GM19324 (cell line): Measurements from ENCODE around the gene COX10.
"Not testable (repeated sequence)": the region's sequence is repeated elsewhere in the genome, so short reads cannot be mapped to it uniquely, and the experiment has no call there.

Source experiments
- ATAC-seq: cut with Tn5 transposase; IDR thresholded peaks from one replicate; pipeline ENCODE4 v1.9.1; 2021; ENCODE audit warnings: mild to moderate bottlenecking, moderate library complexity; ENCODE audit not compliant: unreplicated experiment, low FRiP score

Gene COX10

DNA sequence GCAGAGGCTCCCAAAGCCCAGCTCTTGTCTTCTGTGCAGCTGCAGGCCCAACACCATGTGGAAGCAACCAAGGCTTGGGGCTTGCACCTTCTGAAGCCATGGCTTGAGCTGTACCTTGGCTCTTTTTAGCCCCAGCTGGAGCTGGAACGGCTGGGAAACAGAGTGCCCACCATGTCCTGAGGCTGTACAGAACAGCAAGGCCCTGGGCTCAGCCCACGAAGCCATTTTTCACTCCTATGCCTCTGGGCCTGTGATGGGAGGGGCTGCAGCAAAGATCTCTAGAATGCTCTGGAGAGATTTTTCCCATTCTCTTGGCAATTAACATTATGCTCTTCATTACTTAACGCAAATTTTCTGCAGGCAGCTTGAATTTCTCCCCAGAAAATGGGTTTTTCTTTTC is 99.3 kb downstream of the COX10 start:
- no peak for ATAC-seq

DNA sequence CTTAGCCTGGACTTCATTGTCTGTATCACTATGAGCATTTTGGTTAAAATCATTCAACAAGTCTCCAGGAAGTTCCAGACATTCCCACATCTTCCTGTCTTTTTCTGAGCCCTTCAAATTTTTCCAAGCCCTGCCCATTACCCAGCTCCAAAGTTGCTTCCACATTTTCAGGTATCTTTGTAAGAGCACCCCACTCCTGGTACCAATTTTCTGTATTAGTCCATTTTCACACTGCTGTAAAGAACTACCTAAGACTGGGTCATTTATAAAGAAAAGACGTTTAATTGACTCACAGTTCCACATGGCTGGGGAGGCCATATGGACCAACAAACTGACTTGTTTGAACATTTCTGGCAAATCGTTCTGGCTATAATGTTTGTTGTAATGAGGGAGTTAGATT is 100.0 kb downstream of the COX10 start:
- ATAC-seq: no peak

DNA sequence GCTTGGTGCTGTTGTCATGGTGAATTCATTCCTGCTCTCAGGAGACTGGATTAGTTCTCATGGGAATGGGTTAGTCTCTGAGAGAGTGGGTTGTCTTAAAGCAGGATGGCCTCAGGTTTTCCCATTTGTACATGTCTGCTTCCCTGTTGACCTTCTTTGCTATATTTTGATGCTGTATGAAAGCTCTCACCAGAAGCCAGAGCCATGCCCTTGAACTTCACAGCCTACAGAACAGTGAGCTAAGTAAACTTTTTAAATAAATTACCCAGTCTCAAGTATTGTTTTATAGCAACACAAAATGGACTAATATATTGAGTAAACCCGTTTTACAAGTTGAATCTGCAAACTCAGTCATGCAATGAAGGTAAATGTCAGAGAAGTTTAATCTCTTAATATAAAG is 100.6 kb downstream of the COX10 start:
- no peak for ATAC-seq

GRCh38 chr17:14176989-14177388 is 107.7 kb downstream of the COX10 start:
- ATAC-seq: not testable (repeated sequence)

- ATAC-seq: not testable (repeated sequence)
These were observed 108.5 kb downstream of the COX10 start for GRCh38 chr17:14177801-14178200.

DNA sequence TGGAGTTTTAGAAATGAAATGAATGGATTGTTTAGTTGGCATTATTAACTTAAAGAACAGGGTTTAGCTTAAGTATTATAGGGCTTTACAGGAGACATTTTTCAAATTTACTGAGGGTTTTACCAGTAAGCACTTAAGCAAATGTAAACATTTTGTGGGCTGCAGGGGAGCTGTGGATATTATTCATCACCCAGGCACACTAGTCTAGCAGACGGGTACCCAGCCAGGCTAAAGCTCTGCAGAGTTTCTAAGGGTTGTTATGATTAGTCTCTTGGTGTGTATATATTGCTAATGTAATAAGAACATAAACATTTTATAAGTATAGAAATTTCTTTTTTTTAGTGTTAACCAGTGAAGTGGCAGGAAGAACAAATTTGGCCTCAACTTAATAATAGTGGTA is 110.6 kb downstream of the COX10 start:
- ATAC-seq: not testable (repeated sequence)

DNA sequence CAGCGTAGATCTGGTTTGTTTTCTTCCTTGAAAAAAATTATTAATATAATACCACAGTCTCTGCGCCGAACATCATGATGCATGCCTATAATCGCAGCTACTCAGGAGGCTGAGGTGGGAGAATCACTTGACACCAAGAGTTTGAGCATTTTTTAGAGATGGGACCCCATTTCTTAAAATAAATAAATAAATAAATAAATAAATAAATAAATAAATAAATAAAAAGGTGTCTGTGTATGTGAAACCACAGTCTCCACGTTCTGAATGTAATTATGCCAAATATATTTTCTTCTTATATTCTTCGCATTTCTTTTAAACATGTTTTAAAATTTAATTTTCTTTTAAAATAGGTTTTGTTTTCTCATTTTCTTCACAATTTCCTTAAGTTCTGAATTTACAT is 112.8 kb downstream of the COX10 start:
- ATAC-seq: not testable (repeated sequence)

DNA sequence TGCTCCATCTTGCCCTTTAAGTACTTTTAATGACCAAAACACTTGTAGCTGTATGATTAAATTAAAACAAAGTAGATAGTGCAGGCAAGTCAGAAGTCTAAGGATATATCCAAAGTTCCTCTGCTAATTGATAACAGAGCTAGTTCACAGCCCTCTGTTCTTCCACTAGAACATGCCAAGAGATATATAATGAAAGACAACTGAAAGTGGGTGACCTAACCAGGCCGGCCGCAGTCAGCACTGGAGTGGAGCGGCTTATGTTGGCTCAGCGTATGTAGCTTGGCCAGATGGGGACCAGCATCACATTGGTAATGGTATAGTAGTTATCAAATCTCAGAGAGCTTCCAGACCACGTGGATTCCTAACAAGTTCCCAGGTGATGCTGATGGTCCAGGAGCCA is 115.2 kb downstream of the COX10 start:
- not testable (repeated sequence) for ATAC-seq

DNA sequence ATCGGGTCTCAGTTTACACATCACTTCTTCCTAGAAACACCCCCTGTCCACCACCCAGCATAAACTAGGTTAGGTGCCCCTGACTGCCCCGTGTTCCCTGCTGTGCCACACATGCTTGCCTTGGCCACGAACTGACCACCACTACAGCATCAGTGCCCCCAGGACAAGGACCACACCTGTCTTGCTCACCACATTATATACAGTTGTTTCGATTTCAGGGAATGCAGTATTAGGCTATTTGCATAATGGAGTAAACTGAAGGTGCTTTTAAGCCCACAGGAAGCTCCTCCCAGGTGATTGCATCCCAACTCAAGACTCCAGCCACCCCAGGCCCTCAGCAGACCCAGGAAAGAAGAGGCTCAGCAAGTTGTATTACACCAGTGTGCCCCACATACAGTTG is 117.1 kb downstream of the COX10 start:
- not testable (repeated sequence) for ATAC-seq

DNA sequence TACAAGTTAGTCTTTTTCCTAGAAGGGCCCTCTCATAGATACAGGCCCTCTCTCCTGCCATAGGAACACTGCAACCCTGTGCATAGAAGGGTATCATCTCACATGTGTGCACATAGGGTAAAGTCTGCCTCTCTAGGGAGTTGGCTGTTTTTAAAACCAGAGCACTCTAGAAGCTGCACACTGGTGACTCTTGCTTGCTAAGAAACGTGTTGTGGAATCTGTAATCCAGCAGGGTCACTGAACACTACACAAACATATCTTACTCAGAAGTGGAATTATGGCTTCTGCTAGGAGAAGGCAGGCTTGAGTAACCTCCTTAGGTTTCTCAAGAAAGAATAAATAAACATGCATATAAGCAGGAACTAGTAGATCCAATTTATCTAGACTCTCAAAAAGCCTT is 121.5 kb downstream of the COX10 start:
- not testable (repeated sequence) for ATAC-seq

DNA sequence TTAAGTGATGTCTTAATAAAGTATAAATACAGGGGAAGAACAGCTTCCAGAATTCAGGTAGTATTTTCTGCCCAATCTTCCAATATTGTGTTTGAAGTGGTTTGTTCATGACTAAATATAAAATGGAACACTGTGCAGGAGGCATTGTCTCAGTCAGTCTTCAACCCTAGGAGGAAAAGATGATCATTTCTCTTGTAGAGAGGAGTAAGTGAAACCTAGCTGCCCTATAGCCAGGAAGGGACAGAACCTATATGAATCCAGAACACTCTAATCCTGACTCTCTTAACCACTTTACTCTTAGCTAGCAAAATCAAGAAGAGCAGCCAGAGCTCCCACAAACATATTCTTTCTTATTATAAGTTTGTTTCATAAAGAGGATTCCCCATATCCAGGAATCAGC is 122.2 kb downstream of the COX10 start:
- ATAC-seq: not testable (repeated sequence)

DNA sequence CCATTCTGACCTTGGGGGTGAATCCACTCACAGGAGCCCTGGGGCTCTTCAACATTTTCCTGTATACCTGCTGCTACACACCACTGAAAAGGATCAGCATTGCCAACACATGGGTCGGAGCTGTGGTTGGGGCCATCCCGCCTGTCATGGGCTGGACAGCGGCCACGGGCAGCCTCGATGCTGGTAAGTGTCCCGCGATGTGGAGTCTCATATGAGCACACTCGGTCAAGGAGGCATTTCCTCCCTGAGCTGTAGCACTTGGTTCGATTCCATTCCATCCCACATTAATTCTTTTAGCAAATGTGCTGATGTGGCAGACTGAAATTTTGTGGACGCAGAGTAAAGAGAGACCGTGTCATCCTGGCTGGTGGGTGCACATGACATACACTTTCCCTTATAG is 122.7 kb downstream of the COX10 start:
- ATAC-seq: not testable (repeated sequence)

GRCh38 chr17:14192636-14193344 is 123.5 kb downstream of the COX10 start:
- ATAC-seq: not testable (repeated sequence)

- ATAC-seq: no peak
These were observed 127.2 kb downstream of the COX10 start for GRCh38 chr17:14196377-14196997.

GRCh38 chr17:14197057-14197456 is 127.8 kb downstream of the COX10 start:
- no peak for ATAC-seq

- ATAC-seq: no peak
These were observed 128.3 kb downstream of the COX10 start for GRCh38 chr17:14197586-14197985.

- ATAC-seq: no peak
These were observed 128.7 kb downstream of the COX10 start for GRCh38 chr17:14198013-14198412.

- ATAC-seq: no peak
These were observed 129.3 kb downstream of the COX10 start for GRCh38 chr17:14198575-14198974.

DNA sequence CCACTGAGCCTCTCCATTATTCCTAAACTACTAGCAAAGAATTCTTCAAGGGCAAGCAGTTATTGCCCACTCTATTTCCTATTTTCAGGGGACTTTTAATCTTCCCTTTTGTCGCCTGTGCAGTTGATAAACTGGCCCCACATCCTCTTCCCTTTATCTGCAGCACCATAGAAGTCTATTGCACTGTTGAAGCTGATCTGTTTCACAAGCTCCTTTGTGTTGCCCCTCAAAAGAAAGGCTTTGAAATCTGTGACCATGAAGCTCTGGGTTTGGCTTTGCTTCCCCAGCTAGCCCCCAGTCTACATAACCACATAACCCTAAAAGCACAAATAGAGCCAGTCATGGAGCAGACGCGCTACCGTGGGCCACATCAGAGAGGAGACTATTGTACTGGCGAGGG is 130.3 kb downstream of the COX10 start:
- ATAC-seq: no peak

GRCh38 chr17:14200354-14200753 is 131.1 kb downstream of the COX10 start:
- no peak for ATAC-seq

- ATAC-seq: no peak
These were observed 132.0 kb downstream of the COX10 start for GRCh38 chr17:14201021-14201987.
